Measurements from ENCODE around the gene TARDBP.

DNA sequence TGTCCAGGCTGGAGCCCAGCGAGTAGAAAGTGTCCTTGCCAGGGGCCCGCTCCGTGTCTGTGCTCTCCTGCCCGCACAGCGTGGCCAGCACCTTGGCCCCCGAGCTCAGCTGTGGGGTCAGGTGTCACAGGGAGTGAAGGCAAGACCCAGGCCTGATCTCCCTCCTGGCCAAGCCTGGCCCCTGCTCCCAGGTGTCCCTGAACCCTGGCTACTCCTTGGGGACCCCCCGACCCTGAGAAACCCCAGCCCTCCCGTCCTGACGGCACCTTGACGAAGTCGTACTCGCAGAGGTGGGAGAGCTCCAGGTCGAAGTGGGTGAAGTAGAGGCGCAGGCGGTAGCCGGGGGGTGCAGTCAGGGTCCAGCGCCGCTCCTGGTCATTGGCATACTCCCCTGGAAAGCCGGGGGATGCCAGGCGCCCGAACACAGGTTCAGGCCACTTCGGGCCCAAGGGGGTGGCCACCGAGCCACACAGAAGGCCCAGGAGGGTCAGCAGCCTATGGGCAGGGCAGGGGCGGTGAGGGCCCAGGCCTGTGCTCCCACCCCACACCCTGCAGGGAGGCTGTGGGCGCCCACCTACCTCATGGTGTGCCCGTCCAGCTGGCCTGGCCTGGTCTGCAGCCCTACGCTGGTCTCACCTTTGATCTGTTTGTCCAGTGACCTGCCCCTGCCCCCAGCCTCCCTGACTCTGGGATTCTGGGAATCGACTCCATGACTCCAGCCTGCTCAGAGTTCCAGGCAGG is 34.3 kb downstream of the TARDBP start, which contains the start of gene MASP2:
- TF ChIP-seq, protein P1, sequence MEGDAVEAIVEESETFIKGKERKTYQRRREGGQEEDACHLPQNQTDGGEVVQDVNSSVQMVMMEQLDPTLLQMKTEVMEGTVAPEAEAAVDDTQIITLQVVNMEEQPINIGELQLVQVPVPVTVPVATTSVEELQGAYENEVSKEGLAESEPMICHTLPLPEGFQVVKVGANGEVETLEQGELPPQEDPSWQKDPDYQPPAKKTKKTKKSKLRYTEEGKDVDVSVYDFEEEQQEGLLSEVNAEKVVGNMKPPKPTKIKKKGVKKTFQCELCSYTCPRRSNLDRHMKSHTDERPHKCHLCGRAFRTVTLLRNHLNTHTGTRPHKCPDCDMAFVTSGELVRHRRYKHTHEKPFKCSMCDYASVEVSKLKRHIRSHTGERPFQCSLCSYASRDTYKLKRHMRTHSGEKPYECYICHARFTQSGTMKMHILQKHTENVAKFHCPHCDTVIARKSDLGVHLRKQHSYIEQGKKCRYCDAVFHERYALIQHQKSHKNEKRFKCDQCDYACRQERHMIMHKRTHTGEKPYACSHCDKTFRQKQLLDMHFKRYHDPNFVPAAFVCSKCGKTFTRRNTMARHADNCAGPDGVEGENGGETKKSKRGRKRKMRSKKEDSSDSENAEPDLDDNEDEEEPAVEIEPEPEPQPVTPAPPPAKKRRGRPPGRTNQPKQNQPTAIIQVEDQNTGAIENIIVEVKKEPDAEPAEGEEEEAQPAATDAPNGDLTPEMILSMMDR (IDR thresholded peaks at IDR 0.05), result no peak
- TF ChIP-seq POLR2AphosphoS5 (IDR thresholded peaks at IDR 0.05), result no peak
